Activated T-helper 17 cell treated with anti-CD3 and anti-CD28 coated beads, Interleukin-2, amount 50 U/mL, for 72 hours (primary cell): ENCODE results near the gene IMPG2. TPM values are rescaled to one million over a fixed set of nuclear protein-coding genes. Genes with fewer than 3 reads are reported as not detected.
A peak's percentile ranks its signal among the peaks of the same experiment; 100 is the strongest.
"Not testable (repeated sequence)": the region's sequence is repeated elsewhere in the genome, so short reads cannot be mapped to it uniquely, and the experiment has no call there.

Experiments used
- ATAC-seq: fragments of 150-1000 bp; cut with Tn5 transposase; replicated peaks from 2 replicates; pipeline ENCODE4 v1.10.0; 2021; ENCODE audit warnings: mild to moderate bottlenecking, moderate library complexity
- H3K27ac Mint-ChIP-seq: one replicate; pipeline ENCODE4 v1.8.0; 2022; ENCODE audit warnings: mixed read lengths
- H3K27me3 Mint-ChIP-seq: one replicate; pipeline ENCODE4 v1.8.0; 2022; ENCODE audit warnings: mixed read lengths
- H3K36me3 Mint-ChIP-seq: one replicate; pipeline ENCODE4 v1.8.0; 2022; ENCODE audit warnings: low read depth, mild to moderate bottlenecking, mixed read lengths
- H3K4me1 Mint-ChIP-seq: one replicate; pipeline ENCODE4 v1.8.0; 2022; ENCODE audit warnings: mixed read lengths
- H3K4me3 Mint-ChIP-seq: one replicate; pipeline ENCODE4 v1.8.0; 2022; ENCODE audit warnings: mild to moderate bottlenecking, mixed read lengths
- H3K9me3 Mint-ChIP-seq: one replicate; pipeline ENCODE4 v1.8.0; 2022; ENCODE audit warnings: mixed read lengths
- total RNA-seq, 2 donors: library from RNA; stranded (reverse); gene quantifications; one replicate each; pipeline ENCODE4 v1.2.3, GENCODE V29; 2022

The IMPG2 gene
- total RNA-seq: under 1 TPM; 0.43 to 0.71 TPM

GRCh38 chr3:101320475-101320874 is at the start of gene IMPG2:
IMPG2 (minus strand) TSS chr3:101320575; CDS start chr3:101320372, 203 bp downstream.
- H3K4me1 Mint-ChIP-seq: no peaks in the 10 kb centered on the region
- peaks cover 6% of the 10 kb centered on the region for H3K36me3 Mint-ChIP-seq
- peak within 1 kb of the TSS; percentile 65 for H3K27ac Mint-ChIP-seq
- no peak for ATAC-seq
- H3K9me3 Mint-ChIP-seq: no peaks in the 10 kb centered on the region
- H3K4me3 Mint-ChIP-seq: no peak within 1 kb of the TSS
- H3K27me3 Mint-ChIP-seq: no peaks in the 10 kb centered on the region

- no peak overlapping the region for H3K27ac Mint-ChIP-seq
- H3K36me3 Mint-ChIP-seq: peaks cover 77% of the 10 kb centered on the region
- no peaks in the 10 kb centered on the region for H3K4me1 Mint-ChIP-seq
- H3K9me3 Mint-ChIP-seq: no peaks in the 10 kb centered on the region
- ATAC-seq: no peak
- no peaks in the 10 kb centered on the region for H3K27me3 Mint-ChIP-seq
- H3K4me3 Mint-ChIP-seq: no peak overlapping the region
Observed at GRCh38 chr3:101362406-101362805, 42.0 kb upstream of the IMPG2 start.

- Mint-ChIP-seq H3K36me3 (peaks cover 26% of the 10 kb centered on the region), H3K9me3 (no peaks in the 10 kb centered on the region), H3K4me1 (no peaks in the 10 kb centered on the region), H3K4me3 (no peak overlapping the region), H3K27me3 (no peaks in the 10 kb centered on the region), H3K27ac (no peak overlapping the region)
- no peak for ATAC-seq
Observed at GRCh38 chr3:101351829-101352228, 31.5 kb upstream of the IMPG2 start.

- H3K36me3 Mint-ChIP-seq: peaks cover 81% of the 10 kb centered on the region
- no peak overlapping the region for H3K27ac Mint-ChIP-seq
- no peaks in the 10 kb centered on the region for H3K27me3 Mint-ChIP-seq
- no peak for ATAC-seq
- no peak overlapping the region for H3K4me3 Mint-ChIP-seq
- no peaks in the 10 kb centered on the region for H3K9me3 Mint-ChIP-seq
- H3K4me1 Mint-ChIP-seq: no peaks in the 10 kb centered on the region
Observed at GRCh38 chr3:101340591-101340990, 20.2 kb upstream of the IMPG2 start.

GRCh38 chr3:101333883-101334282 is 13.5 kb upstream of the IMPG2 start:
- ATAC-seq: no peak
- H3K27me3 Mint-ChIP-seq: no peaks in the 10 kb centered on the region
- no peaks in the 10 kb centered on the region for H3K4me1 Mint-ChIP-seq
- H3K4me3 Mint-ChIP-seq: no peak overlapping the region
- H3K9me3 Mint-ChIP-seq: no peaks in the 10 kb centered on the region
- H3K27ac Mint-ChIP-seq: no peak overlapping the region
- peaks cover 69% of the 10 kb centered on the region for H3K36me3 Mint-ChIP-seq

- no peaks in the 10 kb centered on the region for H3K27me3 Mint-ChIP-seq
- no peak overlapping the region for H3K4me3 Mint-ChIP-seq
- H3K9me3 Mint-ChIP-seq: no peaks in the 10 kb centered on the region
- no peaks in the 10 kb centered on the region for H3K4me1 Mint-ChIP-seq
- no peak overlapping the region for H3K27ac Mint-ChIP-seq
- no peak for ATAC-seq
- H3K36me3 Mint-ChIP-seq: peaks cover 65% of the 10 kb centered on the region
Observed at GRCh38 chr3:101329016-101329673, 8.8 kb upstream of the IMPG2 start.

- no peak for ATAC-seq
- H3K36me3 Mint-ChIP-seq: peaks cover 50% of the 10 kb centered on the region
Observed at GRCh38 chr3:101325393-101326134, 5.2 kb upstream of the IMPG2 start.

GRCh38 chr3:101319531-101319930 is 844 bp downstream of the IMPG2 start:
- Mint-ChIP-seq H3K9me3 (no peaks in the 10 kb centered on the region), H3K4me1 (no peaks in the 10 kb centered on the region), H3K4me3 (no peak overlapping the region), H3K27me3 (no peaks in the 10 kb centered on the region), H3K36me3 (no peaks in the 10 kb centered on the region), H3K27ac (no peak overlapping the region)
- ATAC-seq: no peak

More at GRCh38 chr3:101325393-101326134, 5.2 kb upstream of the IMPG2 start:
- no peaks in the 10 kb centered on the region for H3K27me3 Mint-ChIP-seq
- H3K9me3 Mint-ChIP-seq: no peaks in the 10 kb centered on the region
- H3K4me1 Mint-ChIP-seq: no peaks in the 10 kb centered on the region
- H3K27ac Mint-ChIP-seq: no peak overlapping the region
- no peak overlapping the region for H3K4me3 Mint-ChIP-seq

GRCh38 chr3:101312545-101312944 is 7.8 kb downstream of the IMPG2 start:
- Mint-ChIP-seq H3K27ac (no peak overlapping the region), H3K9me3 (peaks cover 10% of the 10 kb centered on the region), H3K27me3 (no peaks in the 10 kb centered on the region), H3K36me3 (no peaks in the 10 kb centered on the region), H3K4me3 (no peak overlapping the region), H3K4me1 (no peaks in the 10 kb centered on the region)
- ATAC-seq: no peak

GRCh38 chr3:101311676-101312075 is 8.7 kb downstream of the IMPG2 start:
- no peak overlapping the region for H3K4me3 Mint-ChIP-seq
- peaks cover 14% of the 10 kb centered on the region for H3K9me3 Mint-ChIP-seq
- H3K4me1 Mint-ChIP-seq: no peaks in the 10 kb centered on the region
- H3K27me3 Mint-ChIP-seq: no peaks in the 10 kb centered on the region
- H3K27ac Mint-ChIP-seq: no peak overlapping the region
- no peaks in the 10 kb centered on the region for H3K36me3 Mint-ChIP-seq
- ATAC-seq: no peak

- H3K27me3 Mint-ChIP-seq: no peaks in the 10 kb centered on the region
- H3K4me1 Mint-ChIP-seq: no peaks in the 10 kb centered on the region
- H3K36me3 Mint-ChIP-seq: no peaks in the 10 kb centered on the region
- H3K9me3 Mint-ChIP-seq: peaks cover 14% of the 10 kb centered on the region
- no peak overlapping the region for H3K27ac Mint-ChIP-seq
- no peak overlapping the region for H3K4me3 Mint-ChIP-seq
- no peak for ATAC-seq
Observed at GRCh38 chr3:101310978-101311375, 9.4 kb downstream of the IMPG2 start.

GRCh38 chr3:101308147-101308772 is 12.1 kb downstream of the IMPG2 start:
- not testable (repeated sequence) for ATAC-seq, H3K27ac Mint-ChIP-seq, H3K36me3 Mint-ChIP-seq, H3K27me3 Mint-ChIP-seq, H3K4me3 Mint-ChIP-seq, H3K4me1 Mint-ChIP-seq
- peaks cover 14% of the 10 kb centered on the region for H3K9me3 Mint-ChIP-seq

- no peak for ATAC-seq
- Mint-ChIP-seq H3K9me3 (peaks cover 21% of the 10 kb centered on the region), H3K27ac (no peak overlapping the region), H3K4me1 (no peaks in the 10 kb centered on the region), H3K27me3 (no peaks in the 10 kb centered on the region), H3K4me3 (no peak overlapping the region), H3K36me3 (no peaks in the 10 kb centered on the region)
Observed at GRCh38 chr3:101303836-101304235, 16.5 kb downstream of the IMPG2 start.

GRCh38 chr3:101303089-101303731 is 17.2 kb downstream of the IMPG2 start:
- peak; percentile 82 for ATAC-seq
- no peaks in the 10 kb centered on the region for H3K36me3 Mint-ChIP-seq
- peak overlapping the region; percentile 65 for H3K27ac Mint-ChIP-seq
- H3K27me3 Mint-ChIP-seq: no peaks in the 10 kb centered on the region
- H3K4me1 Mint-ChIP-seq: no peaks in the 10 kb centered on the region
- peaks cover 23% of the 10 kb centered on the region for H3K9me3 Mint-ChIP-seq
- peak overlapping the region; percentile 9 for H3K4me3 Mint-ChIP-seq
